ENCODE data around the gene PLAGL1.

DNA sequence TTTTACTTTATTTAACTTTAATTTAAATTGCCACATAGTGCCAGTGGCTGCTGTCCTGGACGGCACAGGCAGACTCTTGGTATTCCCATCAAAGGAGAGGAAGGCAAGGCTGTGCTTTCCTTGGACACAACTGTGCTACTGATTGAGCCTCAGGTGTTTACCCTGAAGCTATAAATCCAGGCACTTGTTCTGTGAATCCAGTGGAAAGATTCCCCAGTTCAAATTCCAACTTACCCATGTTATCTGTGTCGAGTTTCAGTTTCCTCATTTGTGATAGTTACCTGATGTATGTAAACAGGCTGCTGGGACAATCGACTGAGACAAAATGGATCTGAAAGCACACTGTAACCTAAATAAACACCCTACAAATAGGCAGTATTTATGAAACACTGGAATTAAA is 57.2 kb downstream of the PLAGL1 start:
- TF ChIP-seq POLR2AphosphoS5 (IDR thresholded peaks at IDR 0.05; ENCODE audit: low read depth, low read length) (no peak), TAF1 (IDR thresholded peaks at IDR 0.05; ENCODE audit: borderline replicate concordance, low read depth, low read length) (no peak)
